Smooth muscle cell (in vitro differentiated cells): ENCODE measurements around the gene IQCE. TPM values are rescaled to one million over a fixed set of nuclear protein-coding genes. Genes with fewer than 3 reads are reported as not detected.

Experiments used
- DNase-seq: peaks from one replicate; lab custom pipeline; 2025; ENCODE audit not compliant: unreplicated experiment; lab: John Stamatoyannopoulos, UW
- H2AFZ ChIP-seq: fragments of 200-600 bp; sonication (generic); 2 replicates; pipeline ENCODE4 v1.6.0; 2016; ENCODE audit warnings: antibody characterized with exemption, low read depth, mild to moderate bottlenecking
- H3F3A ChIP-seq: fragments of 200-600 bp; sonication (generic); 2 replicates; pipeline ENCODE4 v1.6.0; 2017; ENCODE audit warnings: antibody characterized with exemption, low read depth
- H3K27ac ChIP-seq: fragments of 200-600 bp; sonication (generic); 2 replicates; pipeline ENCODE4 v1.5.1; 2016; ENCODE audit warnings: low read depth, mild to moderate bottlenecking
- H3K27me3 ChIP-seq: fragments of 200-600 bp; sonication (generic); 2 replicates; pipeline ENCODE4 v1.6.1; 2016; ENCODE audit warnings: low read depth, mild to moderate bottlenecking
- H3K36me3 ChIP-seq: fragments of 200-600 bp; sonication (generic); 2 replicates; pipeline ENCODE4 v1.5.1; 2016; ENCODE audit warnings: low read depth
- H3K4me1 ChIP-seq: fragments of 200-600 bp; sonication (generic); 2 replicates; pipeline ENCODE4 v1.5.1; 2016; ENCODE audit warnings: low read depth
- H3K4me2 ChIP-seq: fragments of 200-600 bp; sonication (generic); 2 replicates; pipeline ENCODE4 v1.6.0; 2016; ENCODE audit warnings: mild to moderate bottlenecking
- H3K4me3 ChIP-seq: fragments of 200-600 bp; sonication (generic); 2 replicates; pipeline ENCODE4 v1.5.1; 2016; ENCODE audit warnings: mild to moderate bottlenecking
- H3K79me2 ChIP-seq: fragments of 200-600 bp; sonication (generic); 2 replicates; pipeline ENCODE4 v1.6.0; 2016; ENCODE audit warnings: low read depth, mild to moderate bottlenecking
- H3K9ac ChIP-seq: fragments of 200-600 bp; sonication (generic); 2 replicates; pipeline ENCODE4 v1.6.0; 2016; ENCODE audit warnings: low read depth
- H3K9me3 ChIP-seq: fragments of 200-600 bp; sonication (generic); replicated peaks from 2 replicates; pipeline ENCODE4 v1.5.1; 2016; ENCODE audit warnings: low read depth
- H4K20me1 ChIP-seq: fragments of 200-600 bp; sonication (generic); 2 replicates; pipeline ENCODE4 v1.6.0; 2016; ENCODE audit warnings: low read depth
- WGBS: methylation state at CpG from one replicate; pipeline ENCODE4 v1.1.7; 2016; ENCODE audit warnings: low lambda C conversion rate; 5-methylcytosine and 5-hydroxymethylcytosine counted together
- polyA plus RNA-seq: library from polyadenylated mRNA; unstranded; fragments of >200 nt; fragmentation: Nextera tagmentation; extraction: Ambion mirVana; gene quantifications from 2 replicates; pipeline ENCODE4 v1.2.1, GENCODE V29; 2016
- total RNA-seq: library from RNA; depleted of rRNA; stranded (reverse); fragments of >200 nt; gene quantifications from 2 replicates; pipeline ENCODE4 v1.2.3, GENCODE V29; 2014
- TF ChIP-seq, protein P1 (sequence below): fragments of 200-600 bp; sonication (generic); IDR thresholded peaks from 2 replicates; pipeline ENCODE4 v1.5.1; 2017; ENCODE audit warnings: borderline replicate concordance, mild to moderate bottlenecking, antibody characterized with exemption; ENCODE audit not compliant: insufficient read depth, poor library complexity, severe bottlenecking

The IQCE gene, protein sequence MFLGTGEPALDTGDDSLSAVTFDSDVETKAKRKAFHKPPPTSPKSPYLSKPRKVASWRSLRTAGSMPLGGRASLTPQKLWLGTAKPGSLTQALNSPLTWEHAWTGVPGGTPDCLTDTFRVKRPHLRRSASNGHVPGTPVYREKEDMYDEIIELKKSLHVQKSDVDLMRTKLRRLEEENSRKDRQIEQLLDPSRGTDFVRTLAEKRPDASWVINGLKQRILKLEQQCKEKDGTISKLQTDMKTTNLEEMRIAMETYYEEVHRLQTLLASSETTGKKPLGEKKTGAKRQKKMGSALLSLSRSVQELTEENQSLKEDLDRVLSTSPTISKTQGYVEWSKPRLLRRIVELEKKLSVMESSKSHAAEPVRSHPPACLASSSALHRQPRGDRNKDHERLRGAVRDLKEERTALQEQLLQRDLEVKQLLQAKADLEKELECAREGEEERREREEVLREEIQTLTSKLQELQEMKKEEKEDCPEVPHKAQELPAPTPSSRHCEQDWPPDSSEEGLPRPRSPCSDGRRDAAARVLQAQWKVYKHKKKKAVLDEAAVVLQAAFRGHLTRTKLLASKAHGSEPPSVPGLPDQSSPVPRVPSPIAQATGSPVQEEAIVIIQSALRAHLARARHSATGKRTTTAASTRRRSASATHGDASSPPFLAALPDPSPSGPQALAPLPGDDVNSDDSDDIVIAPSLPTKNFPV
- total RNA-seq (12.7 and 15.0 TPM in 2 replicates), polyA plus RNA-seq (5.8 and 16.3 TPM in 2 replicates)

DNA sequence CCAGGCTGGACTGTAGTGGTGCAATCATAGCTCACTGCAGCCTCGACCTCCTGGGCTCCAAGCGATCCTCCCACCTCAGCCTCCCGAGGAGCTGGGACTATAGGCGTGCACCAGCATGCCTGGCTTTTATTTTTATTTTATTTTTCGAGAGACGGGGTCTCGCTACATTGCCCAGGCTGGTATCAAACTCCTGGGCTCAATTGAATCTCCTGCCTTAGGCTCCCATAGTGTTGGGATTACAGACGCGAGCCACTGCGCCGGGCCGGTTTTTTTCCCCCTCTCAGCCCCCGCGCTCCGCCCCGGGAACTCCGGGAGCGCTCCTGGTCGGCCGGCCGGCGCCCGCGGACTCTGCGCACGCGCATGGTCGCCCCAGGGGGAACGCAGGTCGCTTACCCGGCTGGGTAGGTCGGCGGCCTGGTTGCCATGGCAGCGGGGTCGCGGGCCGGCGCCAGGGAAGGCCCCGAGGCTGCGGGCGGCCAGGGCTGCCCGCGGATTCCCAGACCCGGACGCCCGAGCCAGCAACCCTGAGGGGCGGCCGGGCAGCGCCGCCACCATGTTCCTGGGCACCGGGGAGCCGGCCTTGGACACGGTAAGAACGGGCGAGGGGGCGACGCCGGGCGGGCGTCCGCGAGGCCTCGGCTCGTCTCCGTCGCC lies at the start of gene IQCE:
TSS of gene IQCE (plus strand) at position 351 of the 654 bp plus-strand sequence. CDS start at position 554, 203 bp downstream.
- peak; percentile 85 for DNase-seq
- Histone ChIP-seq H3K9ac (peak within 1 kb of the TSS; percentile 83), H3K27me3 (no peaks in the 10 kb centered on the region), H3K27ac (peak within 1 kb of the TSS; percentile 63), H3K9me3 (no peaks in the 10 kb centered on the region), H2AFZ (peak within 1 kb of the TSS; percentile 91), H3F3A (peaks cover 4% of the 10 kb centered on the region), H3K4me3 (peak within 1 kb of the TSS; percentile 98), H3K4me1 (peaks cover 13% of the 10 kb centered on the region), H4K20me1 (peaks cover 7% of the 10 kb centered on the region), H3K36me3 (no peaks in the 10 kb centered on the region), H3K4me2 (peak within 1 kb of the TSS; percentile 100), H3K79me2 (peaks cover 26% of the 10 kb centered on the region)
- WGBS: 7% methylated on average over 58 of the region's 66 CpGs
- TF ChIP-seq, protein P1, sequence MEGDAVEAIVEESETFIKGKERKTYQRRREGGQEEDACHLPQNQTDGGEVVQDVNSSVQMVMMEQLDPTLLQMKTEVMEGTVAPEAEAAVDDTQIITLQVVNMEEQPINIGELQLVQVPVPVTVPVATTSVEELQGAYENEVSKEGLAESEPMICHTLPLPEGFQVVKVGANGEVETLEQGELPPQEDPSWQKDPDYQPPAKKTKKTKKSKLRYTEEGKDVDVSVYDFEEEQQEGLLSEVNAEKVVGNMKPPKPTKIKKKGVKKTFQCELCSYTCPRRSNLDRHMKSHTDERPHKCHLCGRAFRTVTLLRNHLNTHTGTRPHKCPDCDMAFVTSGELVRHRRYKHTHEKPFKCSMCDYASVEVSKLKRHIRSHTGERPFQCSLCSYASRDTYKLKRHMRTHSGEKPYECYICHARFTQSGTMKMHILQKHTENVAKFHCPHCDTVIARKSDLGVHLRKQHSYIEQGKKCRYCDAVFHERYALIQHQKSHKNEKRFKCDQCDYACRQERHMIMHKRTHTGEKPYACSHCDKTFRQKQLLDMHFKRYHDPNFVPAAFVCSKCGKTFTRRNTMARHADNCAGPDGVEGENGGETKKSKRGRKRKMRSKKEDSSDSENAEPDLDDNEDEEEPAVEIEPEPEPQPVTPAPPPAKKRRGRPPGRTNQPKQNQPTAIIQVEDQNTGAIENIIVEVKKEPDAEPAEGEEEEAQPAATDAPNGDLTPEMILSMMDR: no peak

DNA sequence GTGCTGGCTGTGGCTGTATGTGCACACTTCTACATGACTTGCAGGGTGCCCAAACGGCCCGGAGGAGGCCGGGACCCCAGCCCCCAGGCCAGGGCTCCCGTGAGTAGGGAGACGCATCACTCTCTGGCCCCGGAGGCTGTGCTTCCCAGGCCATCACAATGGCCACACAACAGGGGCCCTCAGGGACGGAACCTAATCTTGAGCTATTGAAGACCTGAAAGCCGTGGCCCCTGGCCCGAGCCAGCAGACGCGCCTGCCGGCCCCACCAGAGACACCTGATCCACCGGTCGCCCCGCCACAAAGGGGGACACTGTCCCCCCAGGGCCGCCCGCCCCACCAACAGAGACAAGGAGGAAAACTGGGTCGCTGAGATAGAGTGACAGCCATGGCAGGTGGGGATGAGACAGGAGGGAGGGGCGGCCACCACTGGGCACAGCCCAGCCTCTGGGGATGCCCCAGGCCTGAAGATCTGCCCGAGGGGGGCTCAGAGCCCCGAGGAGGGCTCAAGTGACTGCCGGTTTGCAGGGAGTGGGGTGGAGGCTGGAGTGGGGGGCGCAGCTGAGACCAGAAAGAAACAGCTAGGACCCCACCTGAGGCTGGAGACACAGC lies 49.4 kb upstream of the IQCE start:
- Histone ChIP-seq H3F3A (peaks cover 14% of the 10 kb centered on the region), H3K9ac (no peak overlapping the region), H4K20me1 (no peaks in the 10 kb centered on the region), H3K79me2 (no peaks in the 10 kb centered on the region), H3K9me3 (no peaks in the 10 kb centered on the region), H3K4me3 (no peak overlapping the region), H3K27ac (peak overlapping the region; percentile 78), H3K36me3 (no peaks in the 10 kb centered on the region), H3K27me3 (no peaks in the 10 kb centered on the region), H3K4me1 (peaks cover 32% of the 10 kb centered on the region), H2AFZ (no peak overlapping the region), H3K4me2 (peak overlapping the region; percentile 56)
- 87% methylated on average over 23 of the region's 23 CpGs for WGBS
- TF ChIP-seq, protein P1: no peak
- no peak for DNase-seq

DNA sequence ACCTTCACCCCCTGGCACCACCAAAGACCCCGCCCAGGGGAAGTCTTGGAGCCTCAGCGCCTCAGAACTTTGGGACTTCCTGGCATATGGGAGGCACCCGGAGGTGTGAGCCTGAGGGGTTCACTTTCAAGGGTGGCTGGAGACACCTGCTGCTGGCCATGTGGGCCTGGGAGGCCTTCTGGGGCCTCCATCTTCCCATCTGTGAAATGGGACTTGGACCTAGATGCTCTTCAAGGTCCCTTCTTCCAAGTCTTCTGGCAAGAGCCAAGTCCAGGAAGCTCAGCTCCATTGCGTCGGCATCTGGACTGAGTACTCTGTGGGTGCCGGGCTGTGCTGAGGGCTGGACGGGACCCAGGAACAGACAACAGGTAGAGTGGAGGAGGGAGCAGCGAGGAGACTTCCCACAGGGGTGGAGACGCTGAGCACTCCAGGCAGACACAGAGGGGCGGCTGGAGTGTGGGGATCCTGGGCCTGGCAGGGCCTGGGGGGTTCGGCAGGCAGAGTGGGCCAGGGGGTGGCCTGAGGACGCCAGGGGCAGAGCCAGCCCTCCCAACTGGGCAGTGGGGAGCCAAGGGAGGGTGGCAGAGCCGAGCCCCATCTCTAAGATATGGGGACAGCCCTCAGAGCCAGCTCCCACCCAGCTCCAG lies 48.5 kb upstream of the IQCE start:
- H3K4me2 ChIP-seq: no peak overlapping the region
- H3K27me3 ChIP-seq: no peaks in the 10 kb centered on the region
- H3K9me3 ChIP-seq: no peaks in the 10 kb centered on the region
- H4K20me1 ChIP-seq: no peaks in the 10 kb centered on the region
- no peak overlapping the region for H3K9ac ChIP-seq
- WGBS: 91% methylated on average over 11 of the region's 13 CpGs
- no peak for DNase-seq
- peaks cover 14% of the 10 kb centered on the region for H3F3A ChIP-seq
- H3K36me3 ChIP-seq: no peaks in the 10 kb centered on the region
- H3K4me1 ChIP-seq: peaks cover 32% of the 10 kb centered on the region
- peak overlapping the region; percentile 34 for H3K27ac ChIP-seq
- H3K4me3 ChIP-seq: no peak overlapping the region
- TF ChIP-seq, protein P1: no peak
- H3K79me2 ChIP-seq: no peaks in the 10 kb centered on the region
- no peak overlapping the region for H2AFZ ChIP-seq
